ENCODE data around the gene MYH7B.

MYH7B gene

GRCh38 chr20:34955231-34956040, at the start of gene MYH7B, which contains the start of gene GSS:
Gene MYH7B, plus strand, starts transcription at chr20:34955868. Its CDS starts 22,138 bp downstream, at chr20:34978006.
Gene GSS, minus strand, starts transcription at chr20:34955806. Its CDS starts 3,954 bp downstream, at chr20:34951852.
- DNase-seq = peak; percentile 94 to 96

DNA sequence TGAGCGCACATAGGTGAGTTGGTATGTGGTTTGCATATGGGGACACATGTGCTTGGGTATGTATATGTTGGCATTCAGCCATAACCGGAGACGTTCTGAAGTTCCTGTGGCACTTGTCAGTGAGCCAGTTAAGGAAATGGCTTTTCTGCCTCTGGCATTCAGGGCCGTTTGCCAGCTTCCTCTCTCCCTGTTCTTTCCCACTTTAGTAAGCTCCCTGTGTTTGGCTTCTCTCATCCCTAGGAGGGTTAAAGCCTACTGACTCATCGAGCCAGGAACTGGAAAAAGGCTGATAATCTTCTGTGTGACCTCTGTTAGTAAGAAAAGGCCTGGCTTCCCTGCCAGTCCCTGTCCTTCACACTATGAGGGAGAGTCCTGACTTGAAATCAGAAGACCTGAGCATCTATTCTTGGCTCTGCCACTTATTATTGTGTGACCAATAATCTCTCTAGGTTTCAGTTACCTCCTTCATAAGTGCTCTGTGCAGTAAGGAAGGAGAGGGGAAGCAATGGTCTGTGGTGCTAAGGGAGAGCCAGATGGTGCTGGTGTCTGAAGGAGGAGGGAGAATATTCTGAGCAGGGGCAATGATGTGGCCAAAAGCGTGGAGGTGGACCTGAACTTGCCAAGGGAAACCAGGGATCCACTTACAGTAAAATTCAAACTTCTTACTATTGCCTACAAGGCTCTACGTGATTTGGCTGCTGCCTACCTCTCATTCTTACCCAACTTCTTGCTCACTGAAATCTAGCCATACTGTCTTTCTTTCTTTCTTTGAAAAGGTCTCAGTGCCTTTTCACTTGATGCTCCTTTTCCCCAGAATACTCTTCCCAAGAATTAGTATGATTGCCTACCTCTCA, 47.8 kb upstream of the MYH7B start:
- DNase-seq = peak; percentile 43 to 65

DNA sequence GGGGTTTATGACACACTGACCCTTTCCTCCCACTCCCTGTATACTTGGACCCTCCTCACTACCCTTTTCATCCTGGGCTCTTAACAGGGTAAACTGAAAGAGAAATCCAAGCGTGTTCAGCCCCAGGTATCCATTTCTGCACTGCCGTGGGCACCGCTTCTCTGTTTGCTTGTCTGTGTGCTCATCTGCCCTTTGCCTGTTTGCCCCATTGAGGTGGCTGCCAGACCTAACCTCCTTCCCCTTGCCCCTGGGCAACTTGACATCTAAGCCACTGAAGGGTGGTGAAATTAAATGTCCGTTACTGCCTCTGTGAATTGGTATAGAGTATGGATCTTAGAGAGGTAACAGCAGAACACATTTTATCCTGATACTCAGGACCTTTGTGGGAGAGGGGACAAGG, 40.5 kb upstream of the MYH7B start:
- no peak for DNase-seq

DNA sequence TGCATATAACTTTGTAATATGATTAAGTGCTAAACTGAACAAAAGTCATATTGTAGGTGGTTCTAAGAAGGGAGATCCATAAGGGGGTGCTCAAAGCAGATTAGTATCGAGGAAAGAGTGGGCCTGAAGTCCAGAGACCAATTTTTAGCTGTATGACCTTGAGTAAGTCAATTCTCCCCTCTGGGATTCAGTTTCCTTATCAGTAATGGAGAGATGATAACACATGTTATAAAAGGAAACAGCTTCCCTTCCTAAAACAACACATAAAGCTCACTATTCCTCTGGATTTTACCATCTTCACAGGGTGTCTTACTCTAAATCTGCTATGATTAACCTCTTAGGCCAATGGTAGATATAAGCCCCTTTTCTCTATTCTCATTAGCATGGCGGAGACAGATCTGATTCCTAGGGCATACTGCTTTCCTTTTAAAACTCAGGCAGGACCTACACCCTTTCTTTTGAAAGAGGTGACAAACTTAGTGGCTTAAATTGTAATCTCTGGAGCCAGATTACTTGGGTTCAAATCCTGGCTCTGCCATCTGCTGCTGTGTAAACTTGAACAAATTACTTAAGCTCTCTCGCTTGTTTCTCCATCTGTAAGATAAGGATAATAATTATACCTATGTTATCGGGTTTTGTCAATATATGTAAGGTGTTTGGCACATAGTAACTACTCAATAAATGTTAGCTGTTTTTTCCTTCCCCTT, 39.8 kb upstream of the MYH7B start:
- no peak for DNase-seq

DNA sequence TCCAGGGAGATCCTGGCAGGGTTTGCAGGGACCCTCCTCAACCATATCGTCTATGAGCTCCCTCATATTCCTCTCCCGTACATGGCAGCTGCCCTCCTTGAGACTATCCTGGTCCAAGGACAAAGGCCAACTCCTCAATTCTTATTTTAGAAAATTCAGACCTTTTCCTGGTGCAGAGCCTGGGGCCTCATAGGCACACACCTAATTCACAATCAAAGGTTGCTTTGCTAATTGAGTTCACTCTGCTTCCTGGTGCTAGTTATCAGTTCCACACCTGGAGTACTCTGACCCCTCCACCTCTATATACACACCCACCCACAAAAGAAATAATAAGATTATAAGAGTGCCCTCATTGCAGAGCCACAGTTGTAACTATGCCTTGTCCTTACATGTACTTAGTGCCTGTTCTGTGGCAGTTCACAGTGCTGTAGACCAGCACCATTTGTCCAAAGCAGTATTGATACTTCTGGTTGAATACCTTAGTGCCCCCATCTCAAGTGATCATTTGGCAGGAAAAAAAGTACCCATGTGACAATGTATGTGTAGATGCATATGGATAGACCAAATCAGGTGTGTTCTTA, 38.8 kb upstream of the MYH7B start:
- no peak for DNase-seq

- DNase-seq = no peak
Measured at GRCh38 chr20:34920055-34920454, 35.6 kb upstream of the MYH7B start.

DNA sequence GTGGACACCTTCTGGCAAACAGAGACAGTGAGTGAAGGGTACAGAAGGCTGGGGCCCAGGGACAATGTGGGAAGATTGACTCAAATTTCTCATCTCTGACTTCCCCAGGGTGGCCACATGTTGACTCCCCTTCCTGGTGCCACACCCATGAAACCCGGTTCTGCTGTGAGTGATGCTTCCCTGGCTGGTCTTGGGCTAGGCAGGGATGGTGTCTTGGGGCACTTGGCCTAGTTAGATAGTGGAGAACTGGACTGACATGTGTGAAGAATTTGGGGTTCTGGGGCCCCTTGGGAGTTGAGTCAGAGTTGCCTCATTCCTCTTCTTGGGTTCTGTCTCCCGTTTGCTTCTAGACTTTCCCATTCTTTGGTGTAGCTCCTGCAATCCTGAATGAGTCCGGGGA, 34.2 kb upstream of the MYH7B start:
- no peak for DNase-seq

GRCh38 chr20:34922654-34923381, 32.9 kb upstream of the MYH7B start:
- no peak for DNase-seq

DNA sequence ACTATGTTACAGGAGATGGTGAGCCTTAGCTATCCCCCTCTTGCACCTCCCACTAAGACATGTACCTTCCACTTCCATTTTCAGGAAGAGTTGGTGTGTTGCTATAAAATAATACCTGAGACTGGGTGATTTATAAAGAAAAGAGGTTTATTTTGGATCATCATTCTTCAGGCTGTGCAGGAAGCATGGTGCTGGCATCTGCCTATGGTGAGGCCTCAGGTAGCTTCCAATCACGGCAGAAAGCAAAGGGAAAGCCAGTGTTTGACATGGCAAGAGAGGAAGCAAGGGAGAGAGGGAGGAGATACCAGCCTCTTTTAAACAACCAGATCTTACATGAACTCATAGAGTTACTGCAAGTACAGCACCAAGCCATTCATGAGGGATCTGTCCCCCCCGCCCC, 32.3 kb upstream of the MYH7B start:
- no peak for DNase-seq

DNA sequence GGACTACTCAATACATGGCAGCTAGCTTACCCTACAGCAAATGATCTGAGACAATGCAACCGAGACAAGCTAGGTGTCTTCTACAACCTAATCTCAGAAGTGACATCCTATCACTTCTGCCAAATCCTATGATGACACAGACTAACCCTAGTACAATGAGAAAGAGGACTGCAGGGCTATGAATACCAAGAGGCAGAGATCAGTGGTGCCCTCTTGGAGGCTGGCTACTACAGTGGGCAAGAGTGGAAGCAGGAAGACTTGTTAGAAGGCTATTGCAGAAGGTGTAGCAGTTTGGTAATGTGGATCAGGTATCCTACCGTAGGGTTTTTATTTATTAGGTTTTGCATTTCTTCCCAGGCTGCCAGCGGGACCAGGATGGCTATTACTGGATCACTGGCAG, 30.3 kb upstream of the MYH7B start:
- no peak for DNase-seq

GRCh38 chr20:34925981-34926380, 29.7 kb upstream of the MYH7B start:
- no peak for DNase-seq

DNA sequence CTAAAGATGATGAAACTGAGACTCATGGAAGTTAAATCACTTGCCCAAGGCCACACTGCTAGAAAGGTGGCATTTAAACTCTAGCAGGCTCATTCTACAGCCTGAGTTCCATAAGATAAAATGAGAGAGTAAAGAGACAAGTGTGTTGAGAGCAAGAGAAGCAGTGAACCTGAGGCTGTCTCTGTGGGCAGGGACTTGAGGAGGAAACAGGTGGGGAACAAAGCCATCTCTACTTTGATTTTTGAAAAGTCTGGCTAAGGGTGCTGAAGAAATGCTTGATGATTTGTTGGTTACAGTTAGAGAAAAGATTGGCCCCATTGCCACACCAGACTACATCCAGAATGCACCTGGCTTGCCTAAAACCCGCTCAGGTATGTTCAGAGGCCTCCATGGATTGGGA, 29.1 kb upstream of the MYH7B start:
- DNase-seq = no peak

GRCh38 chr20:34927736-34928135, 27.9 kb upstream of the MYH7B start:
- no peak for DNase-seq

DNA sequence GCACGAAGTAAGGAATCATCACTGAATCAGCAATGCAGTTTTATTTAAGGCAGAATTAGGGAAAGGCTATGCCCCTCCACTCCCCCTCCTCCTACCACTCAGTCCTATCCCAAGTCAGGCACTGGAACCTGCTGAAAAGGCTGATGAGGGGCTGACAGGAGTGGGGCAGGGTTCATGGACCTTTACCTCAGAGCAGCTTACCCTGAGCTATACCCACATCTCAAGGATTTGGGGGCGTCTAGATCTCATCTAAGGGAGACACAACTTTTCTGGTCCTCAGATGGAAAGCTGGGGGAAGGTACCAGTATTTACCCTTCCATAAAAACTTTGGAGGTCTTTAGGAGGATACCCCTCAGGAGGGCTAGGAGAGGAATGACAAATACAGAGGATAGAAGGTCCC, 27.3 kb upstream of the MYH7B start:
- DNase-seq = no peak

DNA sequence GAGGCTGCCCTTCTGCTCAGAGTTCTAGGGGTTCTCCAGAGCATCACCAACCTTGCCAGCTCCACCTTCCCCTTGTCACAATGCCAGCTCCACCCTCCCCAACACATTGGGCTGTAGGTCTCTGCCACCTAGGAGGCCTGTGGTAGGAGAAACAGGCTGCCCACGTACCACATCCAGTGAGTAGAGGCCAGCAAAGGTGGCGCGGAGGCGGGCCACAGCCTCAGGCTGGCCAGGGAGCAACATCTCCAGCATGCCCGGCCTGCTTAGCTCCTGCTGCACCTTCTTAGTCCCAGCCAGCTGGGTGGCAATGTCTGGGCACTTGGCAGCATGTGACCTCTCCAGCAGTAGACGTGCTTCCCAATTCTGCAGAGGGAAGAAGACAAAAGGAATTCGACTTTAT, 23.9 kb upstream of the MYH7B start:
- no peak for DNase-seq

DNA sequence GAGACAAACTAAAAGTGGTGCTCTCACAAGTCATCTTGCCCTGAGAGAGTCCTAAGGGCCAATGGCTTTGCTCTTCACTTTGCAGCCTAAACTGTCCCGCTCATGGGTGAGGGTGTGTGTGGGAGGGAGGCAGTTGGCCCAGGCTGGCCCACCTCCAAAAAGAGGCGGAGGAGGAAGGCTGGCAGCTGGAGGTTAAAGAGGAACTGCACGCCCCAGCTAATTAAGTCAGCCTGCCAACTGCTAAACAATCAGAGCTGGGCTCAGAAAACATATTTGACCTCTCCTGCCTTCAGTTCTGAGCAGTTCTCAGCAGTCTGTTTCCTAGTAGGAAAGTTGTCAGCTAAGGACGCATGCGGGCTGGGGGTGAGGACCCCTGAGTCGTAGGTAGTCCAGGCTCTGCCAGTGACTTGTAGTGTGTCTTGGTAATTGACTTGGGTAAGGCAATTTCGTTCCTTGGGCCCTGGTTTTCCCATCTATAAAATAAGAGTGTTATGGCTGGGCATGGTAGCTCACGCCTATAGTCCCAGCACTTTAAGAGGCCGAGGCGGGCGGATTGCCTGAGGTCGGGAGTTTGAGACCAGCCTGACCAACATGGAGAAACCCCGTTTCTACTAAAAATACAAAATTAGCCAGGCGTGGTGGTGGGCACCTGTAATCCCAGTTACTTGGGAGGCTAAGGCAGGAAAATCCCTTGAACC, 17.1 kb upstream of the MYH7B start:
- peak; percentile 93 to 95 for DNase-seq

DNA sequence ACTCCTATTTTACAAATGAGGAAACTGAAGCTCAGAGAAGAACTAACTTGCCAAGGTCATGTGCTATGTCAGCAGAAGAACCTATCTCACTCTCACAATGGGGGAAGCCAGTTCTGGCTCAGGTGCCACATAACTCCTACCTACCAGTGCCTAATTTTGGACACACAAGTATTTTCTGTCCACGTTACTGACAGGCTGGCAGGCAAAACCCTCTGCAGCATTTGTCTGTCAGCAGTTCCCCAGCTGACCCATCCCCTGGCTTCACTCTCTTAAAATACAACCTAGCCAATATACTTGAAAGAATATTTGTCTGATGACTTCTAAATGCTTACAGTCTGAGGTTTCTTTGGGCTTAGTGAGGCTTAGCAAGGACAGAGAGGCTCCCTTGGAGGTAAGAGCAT, 15.6 kb upstream of the MYH7B start:
- DNase-seq = peak in 1 of 2 experiments; percentile 12

DNA sequence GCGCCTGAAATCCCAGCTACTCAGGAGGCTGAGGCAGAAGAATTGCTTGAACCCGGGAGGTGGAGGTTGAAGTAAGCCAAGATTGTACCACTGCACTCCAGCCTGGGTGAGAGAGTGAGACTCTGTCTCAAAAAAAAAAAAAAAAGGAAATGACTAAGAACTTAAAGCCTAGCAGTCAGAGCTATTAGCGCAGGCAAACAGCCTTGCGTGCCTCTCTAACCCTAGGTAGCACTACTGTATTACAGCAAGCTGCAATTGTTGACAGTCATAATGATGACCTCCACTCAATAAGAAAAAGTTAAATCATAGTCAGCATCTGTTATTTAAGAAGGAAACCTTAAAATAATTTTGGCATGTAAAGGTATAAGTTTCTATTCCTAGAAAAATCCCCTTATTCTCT, 14.4 kb upstream of the MYH7B start:
- peak in 1 of 2 experiments; percentile 17 for DNase-seq

DNA sequence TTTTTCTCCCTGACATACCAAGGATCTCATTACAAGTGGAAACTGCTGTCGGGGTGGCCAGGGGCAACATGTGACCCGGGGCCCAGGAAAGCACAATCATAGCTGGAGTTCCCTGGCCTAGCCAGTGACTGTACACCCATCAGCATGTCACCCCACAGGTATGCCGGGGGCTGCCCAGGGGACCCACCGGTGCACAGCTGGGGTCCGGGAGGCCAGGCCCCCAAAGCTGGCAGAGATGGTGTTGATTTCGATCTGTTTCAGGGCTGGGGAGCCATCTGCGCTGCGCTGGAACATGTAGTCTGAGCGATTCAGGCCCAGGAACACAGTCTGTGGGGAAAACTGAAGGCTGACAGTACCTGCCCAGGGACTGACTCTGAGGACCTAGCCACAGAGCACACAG, 13.4 kb upstream of the MYH7B start:
- DNase-seq = no peak

- no peak for DNase-seq
Measured at GRCh38 chr20:34943808-34944567, 11.7 kb upstream of the MYH7B start.

Data from Kasumi-1 (cell line).